Coronary artery (tissue), 2 donors: ENCODE data around the gene EDIL3.

ENCODE experiments used
- DNase-seq: peaks from one replicate; pipeline ENCODE4 v3.0.0-alpha.2; 2017; ENCODE audit warnings: low spot score
- H3K27ac ChIP-seq, 2 donors: fragments of 200-600 bp; sonication (generic); one replicate each; pipeline ENCODE4 v1.5.1; 2016 to 2019
- H3K4me3 ChIP-seq: fragments of 200-600 bp; sonication (generic); 2 replicates; pipeline ENCODE4 v1.5.1; 2016; ENCODE audit warnings: mild to moderate bottlenecking, moderate library complexity
- CTCF ChIP-seq: fragments of 200-600 bp; sonication (generic); IDR thresholded peaks from one replicate; pipeline ENCODE4 v1.5.1; 2019; ENCODE audit warnings: antibody characterized with exemption

The EDIL3 gene

GRCh38 chr5:84118551-84118950, 266.1 kb downstream of the EDIL3 start:
- Histone ChIP-seq H3K4me3 (no peak overlapping the region), H3K27ac (no peak overlapping the region)
- no peak for DNase-seq
- no peak for TF ChIP-seq CTCF

GRCh38 chr5:84115727-84116126, 269.0 kb downstream of the EDIL3 start:
- no peak overlapping the region for H3K27ac ChIP-seq
- TF ChIP-seq CTCF: no peak
- H3K4me3 ChIP-seq: no peak overlapping the region
- DNase-seq: no peak

- TF ChIP-seq CTCF: no peak
- no peak overlapping the region for H3K27ac ChIP-seq
- no peak for DNase-seq
- no peak overlapping the region for H3K4me3 ChIP-seq
Observed at GRCh38 chr5:84113246-84114105, 271.2 kb downstream of the EDIL3 start.

GRCh38 chr5:84092738-84093137, 291.9 kb downstream of the EDIL3 start:
- DNase-seq: no peak
- Histone ChIP-seq H3K27ac (no peak overlapping the region), H3K4me3 (no peak overlapping the region)
- no peak for TF ChIP-seq CTCF

GRCh38 chr5:84091127-84091799, 293.4 kb downstream of the EDIL3 start:
- TF ChIP-seq CTCF: no peak
- Histone ChIP-seq H3K27ac (no peak overlapping the region), H3K4me3 (no peak overlapping the region)
- DNase-seq: no peak

- no peak for DNase-seq
- Histone ChIP-seq H3K4me3 (no peak overlapping the region), H3K27ac (no peak overlapping the region)
- no peak for TF ChIP-seq CTCF
Observed at GRCh38 chr5:84088996-84089395, 295.7 kb downstream of the EDIL3 start.

- TF ChIP-seq CTCF: no peak
- Histone ChIP-seq H3K4me3 (no peak overlapping the region), H3K27ac (no peak overlapping the region)
- DNase-seq: no peak
Observed at GRCh38 chr5:84086511-84086910, 298.2 kb downstream of the EDIL3 start.
